HFFc6 (cell line): ENCODE results near the gene FTSJ1. TPM values are rescaled to one million over a fixed set of nuclear protein-coding genes. Genes with fewer than 3 reads are reported as not detected.

Experiments used
- DNase-seq: peaks from one replicate; pipeline ENCODE4 v3.0.0-alpha.2; 2018
- H3K27ac Mint-ChIP-seq: 2 replicates; pipeline ENCODE4 v1.8.0; 2020; ENCODE audit warnings: mild to moderate bottlenecking, mixed read lengths
- H3K27me3 Mint-ChIP-seq: 2 replicates; pipeline ENCODE4 v1.8.0; 2021; ENCODE audit warnings: mild to moderate bottlenecking, moderate library complexity, mixed read lengths; ENCODE audit not compliant: insufficient read depth
- H3K36me3 Mint-ChIP-seq: 2 replicates; pipeline ENCODE4 v1.8.0; 2021; ENCODE audit warnings: low read depth, mixed read lengths
- H3K4me1 Mint-ChIP-seq: 2 replicates; pipeline ENCODE4 v1.8.0; 2020; ENCODE audit warnings: low read depth, mixed read lengths
- H3K4me3 Mint-ChIP-seq: 2 replicates; pipeline ENCODE4 v1.8.0; 2020; ENCODE audit warnings: mild to moderate bottlenecking, moderate library complexity, mixed read lengths
- H3K9me3 Mint-ChIP-seq: 2 replicates; pipeline ENCODE4 v1.8.0; 2020; ENCODE audit warnings: mild to moderate bottlenecking, mixed read lengths
- CTCF ChIP-seq: fragments of 200-600 bp; sonication (generic); IDR thresholded peaks from 2 replicates; pipeline ENCODE4 v1.5.0; 2021; ENCODE audit warnings: antibody characterized with exemption, mild to moderate bottlenecking
- total RNA-seq, 6 experiments: library from RNA; stranded (reverse); fragmentation: NEBNext Ultra II Directional; extraction: Animal tissue kit (Norgen Biotek cat#: 25700); gene quantifications; 2 replicates in 1 of 6; 3 replicates in 5 of 6; pipeline ENCODE4 v1.2.3, GENCODE V29; 2021

The FTSJ1 gene
- total RNA-seq, 6 experiments from 2014 or later = 51.5 to 66.7 (median 59.7) TPM

- TF ChIP-seq CTCF = no peak
- Mint-ChIP-seq H3K4me3 (no peak overlapping the region), H3K27ac (no peak overlapping the region), H3K9me3 (no peaks in the 10 kb centered on the region), H3K4me1 (no peaks in the 10 kb centered on the region), H3K27me3 (no peaks in the 10 kb centered on the region; the same call in 1 of the 2 replicates), H3K36me3 (no peaks in the 10 kb centered on the region)
- DNase-seq = no peak
Observed at GRCh38 chrX:48451708-48452107, 24.3 kb upstream of the FTSJ1 start.

GRCh38 chrX:48456628-48457331 is 19.2 kb upstream of the FTSJ1 start:
- Mint-ChIP-seq H3K27ac (no peak overlapping the region), H3K9me3 (no peaks in the 10 kb centered on the region), H3K27me3 (no peaks in the 10 kb centered on the region; the same call in none of the 2 replicates), H3K4me1 (no peaks in the 10 kb centered on the region), H3K4me3 (no peak overlapping the region), H3K36me3 (no peaks in the 10 kb centered on the region)
- no peak for DNase-seq
- TF ChIP-seq CTCF = no peak

GRCh38 chrX:48458711-48459110 is 17.3 kb upstream of the FTSJ1 start:
- no peak overlapping the region for H3K4me3 Mint-ChIP-seq
- no peaks in the 10 kb centered on the region for H3K4me1 Mint-ChIP-seq

GRCh38 chrX:48459483-48459882 is 16.5 kb upstream of the FTSJ1 start:
- Mint-ChIP-seq H3K4me1 (no peaks in the 10 kb centered on the region), H3K9me3 (no peaks in the 10 kb centered on the region), H3K36me3 (no peaks in the 10 kb centered on the region), H3K27me3 (no peaks in the 10 kb centered on the region; the same call in none of the 2 replicates), H3K27ac (no peak overlapping the region), H3K4me3 (no peak overlapping the region)
- DNase-seq = no peak
- no peak for TF ChIP-seq CTCF

More at GRCh38 chrX:48458711-48459110, 17.3 kb upstream of the FTSJ1 start:
- Mint-ChIP-seq H3K9me3 (no peaks in the 10 kb centered on the region), H3K36me3 (no peaks in the 10 kb centered on the region), H3K27me3 (no peaks in the 10 kb centered on the region; the same call in none of the 2 replicates), H3K27ac (no peak overlapping the region)
- no peak for DNase-seq
- no peak for TF ChIP-seq CTCF

- Mint-ChIP-seq H3K4me1 (peaks cover 3% of the 10 kb centered on the region), H3K27me3 (no peaks in the 10 kb centered on the region; the same call in none of the 2 replicates), H3K9me3 (no peaks in the 10 kb centered on the region), H3K4me3 (no peak overlapping the region), H3K27ac (no peak overlapping the region), H3K36me3 (no peaks in the 10 kb centered on the region)
- no peak for DNase-seq
- TF ChIP-seq CTCF = no peak
Observed at GRCh38 chrX:48460031-48460430, 16.0 kb upstream of the FTSJ1 start.
